DOHH2 (cell line): ENCODE results near the gene SYT6.

ENCODE experiments used
- H3F3A ChIP-seq: fragments of 200-600 bp; sonication (generic), shearing (Covaris generic); 2 replicates; pipeline ENCODE4 v1.6.0; 2016; ENCODE audit warnings: antibody characterized with exemption, mild to moderate bottlenecking; ENCODE audit not compliant: control insufficient read depth, insufficient read depth
- H3K27ac ChIP-seq: fragments of 200-600 bp; sonication (generic); 2 replicates; pipeline ENCODE4 v1.5.1; 2014; ENCODE audit warnings: low read depth, mild to moderate bottlenecking, low read length, moderate library complexity
- H3K27me3 ChIP-seq: fragments of 200-600 bp; sonication (generic); 2 replicates; pipeline ENCODE4 v1.6.1; 2014; ENCODE audit warnings: mild to moderate bottlenecking, low read length, mixed read lengths; ENCODE audit not compliant: control insufficient read depth
- H3K36me3 ChIP-seq: fragments of 200-600 bp; sonication (generic); 2 replicates; pipeline ENCODE4 v1.6.1; 2014; ENCODE audit warnings: mild to moderate bottlenecking, low read length, moderate library complexity, mixed read lengths; ENCODE audit not compliant: control insufficient read depth
- H3K4me1 ChIP-seq: fragments of 200-600 bp; sonication (generic); 2 replicates; pipeline ENCODE4 v1.6.1; 2014; ENCODE audit warnings: mild to moderate bottlenecking, low read length, mixed read lengths; ENCODE audit not compliant: control insufficient read depth
- H3K4me2 ChIP-seq: fragments of 200-600 bp; sonication (generic); 2 replicates; pipeline ENCODE4 v1.6.0; 2014; ENCODE audit warnings: mild to moderate bottlenecking, low read length, moderate library complexity
- H3K4me3 ChIP-seq: fragments of 200-600 bp; sonication (generic); 2 replicates; pipeline ENCODE4 v1.5.1; 2014; ENCODE audit warnings: mild to moderate bottlenecking, low read length, mixed read lengths
- H3K79me2 ChIP-seq: fragments of 200-600 bp; sonication (generic); 2 replicates; pipeline ENCODE4 v1.6.1; 2014; ENCODE audit warnings: mild to moderate bottlenecking, low read length, mixed read lengths; ENCODE audit not compliant: control insufficient read depth
- H3K9me2 ChIP-seq: fragments of 200-600 bp; sonication (generic); replicated peaks from 2 replicates; pipeline ENCODE4 v1.6.1; 2014; ENCODE audit warnings: mild to moderate bottlenecking, low read length, mixed read lengths; ENCODE audit not compliant: control insufficient read depth
- H3K9me3 ChIP-seq: fragments of 200-600 bp; sonication (generic); 2 replicates; pipeline ENCODE4 v1.6.1; 2014; ENCODE audit warnings: antibody characterized with exemption, low read length, mixed read lengths; ENCODE audit not compliant: control insufficient read depth, insufficient read depth
- H4K20me1 ChIP-seq: fragments of 200-600 bp; sonication (generic); 2 replicates; pipeline ENCODE4 v1.6.0; 2014; ENCODE audit warnings: low read depth, mild to moderate bottlenecking, antibody characterized with exemption, low read length, moderate library complexity; ENCODE audit not compliant: control insufficient read depth, insufficient read depth
- EZH2phosphoT487 ChIP-seq: fragments of 200-600 bp; sonication (generic); IDR thresholded peaks from 2 replicates; pipeline ENCODE4 v1.6.1; 2017; ENCODE audit warnings: borderline replicate concordance, mild to moderate bottlenecking, antibody characterized with exemption, low read length, moderate library complexity, mixed read lengths
- TF ChIP-seq, protein P1 (sequence below): fragments of 200-600 bp; sonication (generic); IDR thresholded peaks from one replicate; pipeline ENCODE4 v1.5.1; 2014; ENCODE audit warnings: antibody characterized with exemption, mild to moderate bottlenecking, low read depth, low read length; ENCODE audit not compliant: poor library complexity, severe bottlenecking

The SYT6 gene

GRCh38 chr1:114150016-114150415, 3.7 kb downstream of the SYT6 start:
- peaks cover 3% of the 10 kb centered on the region for H3K27me3 ChIP-seq
- H3K79me2 ChIP-seq = no peaks in the 10 kb centered on the region
- H3K9me2 ChIP-seq = no peaks in the 10 kb centered on the region
- H3K4me1 ChIP-seq = no peaks in the 10 kb centered on the region
- TF ChIP-seq, protein P1, sequence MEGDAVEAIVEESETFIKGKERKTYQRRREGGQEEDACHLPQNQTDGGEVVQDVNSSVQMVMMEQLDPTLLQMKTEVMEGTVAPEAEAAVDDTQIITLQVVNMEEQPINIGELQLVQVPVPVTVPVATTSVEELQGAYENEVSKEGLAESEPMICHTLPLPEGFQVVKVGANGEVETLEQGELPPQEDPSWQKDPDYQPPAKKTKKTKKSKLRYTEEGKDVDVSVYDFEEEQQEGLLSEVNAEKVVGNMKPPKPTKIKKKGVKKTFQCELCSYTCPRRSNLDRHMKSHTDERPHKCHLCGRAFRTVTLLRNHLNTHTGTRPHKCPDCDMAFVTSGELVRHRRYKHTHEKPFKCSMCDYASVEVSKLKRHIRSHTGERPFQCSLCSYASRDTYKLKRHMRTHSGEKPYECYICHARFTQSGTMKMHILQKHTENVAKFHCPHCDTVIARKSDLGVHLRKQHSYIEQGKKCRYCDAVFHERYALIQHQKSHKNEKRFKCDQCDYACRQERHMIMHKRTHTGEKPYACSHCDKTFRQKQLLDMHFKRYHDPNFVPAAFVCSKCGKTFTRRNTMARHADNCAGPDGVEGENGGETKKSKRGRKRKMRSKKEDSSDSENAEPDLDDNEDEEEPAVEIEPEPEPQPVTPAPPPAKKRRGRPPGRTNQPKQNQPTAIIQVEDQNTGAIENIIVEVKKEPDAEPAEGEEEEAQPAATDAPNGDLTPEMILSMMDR = no peak
- TF ChIP-seq EZH2phosphoT487 = no peak
- no peak overlapping the region for H3K4me2 ChIP-seq
- H4K20me1 ChIP-seq = no peaks in the 10 kb centered on the region
- H3K9me3 ChIP-seq = no peaks in the 10 kb centered on the region
- no peak overlapping the region for H3K4me3 ChIP-seq
- H3K27ac ChIP-seq = no peak overlapping the region
- H3F3A ChIP-seq = no peaks in the 10 kb centered on the region
- H3K36me3 ChIP-seq = no peaks in the 10 kb centered on the region

DNA sequence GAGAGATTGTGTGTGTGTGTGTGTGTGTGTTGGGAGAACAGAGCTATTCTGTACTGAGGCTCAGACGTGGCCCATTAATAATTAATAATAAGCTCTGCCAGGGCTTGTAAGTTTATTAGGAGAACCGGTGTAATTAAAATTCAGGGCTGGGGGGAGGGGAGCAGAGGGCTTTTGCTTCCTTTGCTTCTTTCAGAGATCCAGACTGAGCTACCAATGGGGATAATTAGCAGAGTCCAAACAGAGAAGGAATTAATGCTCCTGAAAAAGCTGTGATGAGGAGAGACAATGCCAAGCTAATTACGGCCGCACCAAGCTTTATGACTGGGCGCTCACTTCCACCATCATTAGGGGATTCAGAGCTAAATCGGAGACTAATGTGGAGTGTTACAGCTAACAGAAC, 4.5 kb downstream of the SYT6 start:
- H3K79me2 ChIP-seq = no peaks in the 10 kb centered on the region
- TF ChIP-seq, protein P1 = no peak
- no peak for TF ChIP-seq EZH2phosphoT487
- no peaks in the 10 kb centered on the region for H3F3A ChIP-seq
- H3K9me3 ChIP-seq = no peaks in the 10 kb centered on the region
- no peaks in the 10 kb centered on the region for H4K20me1 ChIP-seq
- H3K4me3 ChIP-seq = no peak overlapping the region
- H3K27ac ChIP-seq = no peak overlapping the region
- H3K4me2 ChIP-seq = no peak overlapping the region
- peaks cover 3% of the 10 kb centered on the region for H3K27me3 ChIP-seq
- H3K36me3 ChIP-seq = no peaks in the 10 kb centered on the region
- H3K4me1 ChIP-seq = no peaks in the 10 kb centered on the region
- no peaks in the 10 kb centered on the region for H3K9me2 ChIP-seq

- H3K4me3 ChIP-seq = no peak overlapping the region
- no peaks in the 10 kb centered on the region for H3K4me1 ChIP-seq
- no peaks in the 10 kb centered on the region for H3K79me2 ChIP-seq
- TF ChIP-seq, protein P1 = no peak
- TF ChIP-seq EZH2phosphoT487 = no peak
- H3K9me3 ChIP-seq = no peaks in the 10 kb centered on the region
- no peaks in the 10 kb centered on the region for H3F3A ChIP-seq
- H3K27me3 ChIP-seq = peaks cover 3% of the 10 kb centered on the region
- H4K20me1 ChIP-seq = no peaks in the 10 kb centered on the region
- no peaks in the 10 kb centered on the region for H3K9me2 ChIP-seq
- H3K36me3 ChIP-seq = no peaks in the 10 kb centered on the region
- H3K4me2 ChIP-seq = no peak overlapping the region
- no peak overlapping the region for H3K27ac ChIP-seq
These were observed 8.0 kb downstream of the SYT6 start for GRCh38 chr1:114145504-114146151.
